GM12864 (cell line): Measurements from ENCODE around the gene RNPEPL1.

Experiments used
- DNase-seq: peaks from one replicate; pipeline ENCODE4 v3.0.0-alpha.2; 2011; ENCODE audit warnings: low read depth
- H3K4me3 ChIP-seq: 2 replicates; pipeline ENCODE4 v1.5.1; 2011; ENCODE audit warnings: mild to moderate bottlenecking, low read depth, low read length, control low read depth
- CTCF ChIP-seq: IDR thresholded peaks from 2 replicates; pipeline ENCODE4 v1.5.1; 2011; ENCODE audit warnings: low read depth, mild to moderate bottlenecking, moderate library complexity, low read length, control low read depth, inconsistent platforms; ENCODE audit errors: missing control alignments

RNPEPL1 gene

GRCh38 chr2:240588669-240589068 is 20.4 kb downstream of the RNPEPL1 start:
- no peak for TF ChIP-seq CTCF
- no peak for DNase-seq
- H3K4me3 ChIP-seq = no peak overlapping the region

GRCh38 chr2:240589375-240589774 is 21.1 kb downstream of the RNPEPL1 start:
- no peak for TF ChIP-seq CTCF
- no peak for DNase-seq
- no peak overlapping the region for H3K4me3 ChIP-seq

- H3K4me3 ChIP-seq = no peak overlapping the region
- no peak for DNase-seq
- no peak for TF ChIP-seq CTCF
These were observed 21.7 kb downstream of the RNPEPL1 start for GRCh38 chr2:240589850-240590525.

GRCh38 chr2:240590681-240591111 is 22.4 kb downstream of the RNPEPL1 start:
- DNase-seq = no peak
- TF ChIP-seq CTCF = no peak
- no peak overlapping the region for H3K4me3 ChIP-seq

- TF ChIP-seq CTCF = no peak
- DNase-seq = no peak
- no peak overlapping the region for H3K4me3 ChIP-seq
These were observed 22.9 kb downstream of the RNPEPL1 start for GRCh38 chr2:240591226-240591625.

- H3K4me3 ChIP-seq = no peak overlapping the region
- no peak for DNase-seq
- TF ChIP-seq CTCF = no peak
These were observed 23.5 kb downstream of the RNPEPL1 start for GRCh38 chr2:240591784-240592183.
